ENCODE data around the gene GAL.

GAL gene

DNA sequence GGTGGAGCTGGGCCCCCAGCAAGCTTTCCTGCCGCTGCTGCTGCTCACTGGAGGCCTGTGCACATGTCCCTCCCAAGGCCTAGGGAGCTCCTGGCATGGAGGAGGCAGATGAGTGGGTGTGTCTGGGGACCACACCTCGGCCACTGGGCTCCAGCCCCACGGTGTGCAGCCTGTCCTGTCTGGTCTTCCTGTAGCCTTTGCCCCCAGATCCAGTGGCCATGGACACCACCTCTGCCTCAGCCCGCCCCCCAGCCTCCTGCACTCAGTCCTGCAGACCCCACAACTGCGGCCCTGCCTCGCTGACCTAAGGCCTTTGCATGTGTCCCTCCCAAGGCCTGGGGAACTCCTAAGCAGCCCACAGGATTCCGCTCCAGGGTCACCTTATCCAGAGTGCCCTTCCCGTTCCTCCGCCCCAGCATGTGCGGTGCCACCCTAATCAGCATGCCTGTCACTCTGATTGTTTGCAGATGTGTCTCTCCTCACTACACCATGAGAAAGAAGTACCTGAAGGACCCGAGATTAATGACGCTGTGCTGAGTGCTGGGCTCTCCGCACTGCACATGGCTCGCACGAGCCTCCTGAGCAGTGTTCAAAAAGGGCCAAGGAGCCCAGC lies 8.6 kb downstream of the GAL start:
- TF ChIP-seq, protein P1, sequence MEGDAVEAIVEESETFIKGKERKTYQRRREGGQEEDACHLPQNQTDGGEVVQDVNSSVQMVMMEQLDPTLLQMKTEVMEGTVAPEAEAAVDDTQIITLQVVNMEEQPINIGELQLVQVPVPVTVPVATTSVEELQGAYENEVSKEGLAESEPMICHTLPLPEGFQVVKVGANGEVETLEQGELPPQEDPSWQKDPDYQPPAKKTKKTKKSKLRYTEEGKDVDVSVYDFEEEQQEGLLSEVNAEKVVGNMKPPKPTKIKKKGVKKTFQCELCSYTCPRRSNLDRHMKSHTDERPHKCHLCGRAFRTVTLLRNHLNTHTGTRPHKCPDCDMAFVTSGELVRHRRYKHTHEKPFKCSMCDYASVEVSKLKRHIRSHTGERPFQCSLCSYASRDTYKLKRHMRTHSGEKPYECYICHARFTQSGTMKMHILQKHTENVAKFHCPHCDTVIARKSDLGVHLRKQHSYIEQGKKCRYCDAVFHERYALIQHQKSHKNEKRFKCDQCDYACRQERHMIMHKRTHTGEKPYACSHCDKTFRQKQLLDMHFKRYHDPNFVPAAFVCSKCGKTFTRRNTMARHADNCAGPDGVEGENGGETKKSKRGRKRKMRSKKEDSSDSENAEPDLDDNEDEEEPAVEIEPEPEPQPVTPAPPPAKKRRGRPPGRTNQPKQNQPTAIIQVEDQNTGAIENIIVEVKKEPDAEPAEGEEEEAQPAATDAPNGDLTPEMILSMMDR (IDR thresholded peaks at IDR 0.05; ENCODE audit: insufficient read depth, low read depth, low read length, missing control alignments) = no peak
- DNase-seq (ENCODE audit: low read depth) = no peak
- H3K4me3 ChIP-seq (ENCODE audit: low read depth, low read length) = no peak overlapping the region

DNA sequence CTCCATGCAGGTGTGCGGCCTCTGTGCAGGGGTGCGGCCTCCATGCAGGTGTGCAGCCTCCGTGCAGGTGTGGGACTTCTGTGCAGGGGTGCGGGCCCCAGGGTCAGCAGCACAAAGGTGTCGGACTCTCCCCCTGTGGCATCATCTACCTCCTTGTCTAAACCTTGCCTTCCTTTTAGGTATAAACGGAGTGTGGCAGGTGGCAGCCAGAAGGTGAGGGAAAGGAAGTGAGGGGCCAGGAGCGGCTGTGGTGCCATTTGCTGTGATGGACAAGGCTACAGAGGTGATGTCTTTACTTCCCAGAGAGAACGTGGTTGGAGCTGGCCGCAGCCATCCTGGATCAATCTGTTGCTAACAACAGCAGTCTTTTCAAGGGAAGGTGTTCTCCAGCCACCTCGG lies 9.1 kb downstream of the GAL start:
- H3K4me3 ChIP-seq (ENCODE audit: low read depth, low read length) = no peak overlapping the region
- TF ChIP-seq, protein P1 (IDR thresholded peaks at IDR 0.05; ENCODE audit: insufficient read depth, low read depth, low read length, missing control alignments) = no peak
- DNase-seq (ENCODE audit: low read depth) = no peak

DNA sequence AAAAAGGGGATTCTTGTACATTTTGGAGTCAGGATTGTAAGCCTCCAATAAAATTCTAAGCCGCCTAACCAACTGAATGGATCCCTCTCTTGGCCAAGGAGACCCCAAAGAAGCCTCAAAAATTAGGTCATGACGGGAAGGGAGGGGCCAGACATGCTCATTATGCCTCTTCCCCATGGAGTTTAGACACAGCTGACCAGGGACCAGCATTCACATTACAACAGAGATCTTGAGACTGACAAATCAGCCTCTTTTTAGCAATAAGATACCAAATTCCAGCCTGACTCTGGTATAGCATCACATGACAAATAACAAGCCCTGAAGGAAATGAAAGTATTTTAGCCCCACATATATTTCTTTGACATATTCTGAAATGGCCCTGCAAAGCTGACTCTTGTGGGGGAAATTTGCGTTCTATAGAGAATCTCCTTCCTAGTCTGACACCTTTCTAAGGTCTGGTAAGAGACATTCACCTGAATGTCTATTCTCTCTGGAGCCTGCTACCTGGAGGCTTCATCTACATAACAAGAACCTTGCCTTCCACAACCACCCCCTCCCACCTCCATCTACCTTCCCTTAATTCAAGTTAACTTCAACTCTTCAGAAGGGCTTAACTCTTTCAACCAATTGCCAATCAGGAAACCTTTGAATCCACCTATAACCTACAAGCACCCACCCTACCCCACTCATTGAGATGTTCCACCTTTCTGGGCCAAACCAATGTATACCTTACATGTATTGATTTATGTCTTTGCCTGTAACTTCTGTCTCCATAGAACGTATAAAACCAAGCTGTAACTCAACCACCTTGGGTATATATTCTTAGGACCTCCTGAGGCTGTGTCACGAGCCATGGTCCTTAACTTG lies 10.3 kb downstream of the GAL start:
- DNase-seq (ENCODE audit: low read depth) = no peak
- H3K4me3 ChIP-seq (ENCODE audit: low read depth, low read length) = no peak overlapping the region
- TF ChIP-seq, protein P1 (IDR thresholded peaks at IDR 0.05; ENCODE audit: insufficient read depth, low read depth, low read length, missing control alignments) = no peak

DNA sequence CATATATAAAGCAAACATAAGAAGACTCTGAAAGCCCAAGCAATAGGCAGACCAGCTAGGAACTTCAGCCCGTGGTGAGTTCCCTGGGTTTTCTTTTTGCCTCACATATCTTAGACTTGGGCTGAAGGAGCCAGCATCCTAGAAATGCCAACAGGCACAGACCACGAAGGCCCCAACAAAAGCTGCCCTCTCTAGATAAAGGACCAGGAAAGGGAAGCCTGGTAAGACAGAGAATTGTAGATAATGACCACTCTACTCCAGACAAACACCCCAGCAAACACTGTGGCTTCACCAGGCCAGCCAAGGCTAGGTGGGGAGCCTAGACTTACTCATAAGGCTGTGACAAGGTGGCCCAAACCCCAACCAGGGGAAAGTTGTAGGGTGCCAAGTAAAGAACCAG lies 11.2 kb downstream of the GAL start:
- DNase-seq (ENCODE audit: low read depth) = no peak
- TF ChIP-seq, protein P1 (IDR thresholded peaks at IDR 0.05; ENCODE audit: insufficient read depth, low read depth, low read length, missing control alignments) = no peak

DNA sequence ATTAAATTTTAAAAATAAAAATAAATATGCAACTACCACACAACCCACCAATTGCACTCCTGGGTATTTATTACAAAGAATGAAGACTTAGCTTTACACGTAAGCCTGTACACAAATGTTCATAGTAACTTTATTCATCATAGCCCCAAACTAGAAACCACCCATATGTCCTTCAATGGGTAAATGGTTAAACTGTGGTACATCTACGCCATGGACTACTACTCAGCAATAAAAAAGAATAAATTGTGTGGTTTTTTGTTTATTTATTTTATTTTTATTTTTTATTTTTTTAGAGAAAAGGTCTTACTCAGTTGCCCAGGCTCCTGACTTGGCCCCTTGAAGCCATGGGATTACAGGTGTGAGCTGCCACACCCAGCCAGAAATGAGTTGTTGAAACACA lies 14.6 kb downstream of the GAL start:
- DNase-seq (ENCODE audit: low read depth) = no peak
- H3K4me3 ChIP-seq (ENCODE audit: low read depth, low read length) = no peak overlapping the region
- TF ChIP-seq, protein P1 (IDR thresholded peaks at IDR 0.05; ENCODE audit: insufficient read depth, low read depth, low read length, missing control alignments) = no peak

More for the DNA sequence above, 11.2 kb downstream of the GAL start:
- H3K4me3 ChIP-seq (ENCODE audit: low read depth, low read length) = no peak overlapping the region

DNA sequence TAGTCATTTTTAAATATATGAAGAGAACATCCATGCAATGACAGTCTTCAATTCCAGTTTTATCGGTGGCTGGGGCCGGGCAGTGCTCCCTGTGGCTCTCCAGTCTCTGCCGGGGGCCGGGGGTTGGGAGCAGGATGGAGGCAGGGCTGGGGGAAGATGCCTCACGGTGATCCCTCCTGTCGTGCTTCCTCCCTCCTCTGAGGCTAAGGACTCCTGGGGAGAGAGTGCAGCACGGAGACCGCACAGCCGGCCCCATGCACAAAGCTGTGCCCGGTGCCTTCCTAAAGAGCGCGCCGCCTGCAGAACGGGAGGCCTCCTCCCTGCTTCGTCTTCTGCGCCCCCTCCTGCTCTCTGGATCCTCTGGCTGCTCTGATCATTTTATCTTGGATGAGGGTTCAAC lies 20.5 kb downstream of the GAL start:
- TF ChIP-seq, protein P1 (IDR thresholded peaks at IDR 0.05; ENCODE audit: insufficient read depth, low read depth, low read length, missing control alignments) = no peak
- no peak for DNase-seq (ENCODE audit: low read depth)
- no peak overlapping the region for H3K4me3 ChIP-seq (ENCODE audit: low read depth, low read length)

Measured in GM12865 (cell line).